Measurements from ENCODE around the gene TBC1D10A. TPM values are rescaled to one million over a fixed set of nuclear protein-coding genes. Genes with fewer than 3 reads are reported as not detected.

Gene TBC1D10A
- total RNA-seq, 2 donors from 2014 or later: 31.5 to 54.2 TPM

GRCh38 chr22:30274437-30274812, 52.3 kb downstream of the TBC1D10A start:
- TF ChIP-seq CTCF (IDR thresholded peaks at IDR 0.05): no peak
- no peaks in the 10 kb centered on the region for H3K9me3 ChIP-seq
- no peaks in the 10 kb centered on the region for H3K36me3 ChIP-seq
- H3K4me3 ChIP-seq: no peak overlapping the region
- no peak for DNase-seq (ENCODE audit: low spot score)
- no peaks in the 10 kb centered on the region for H3K27me3 ChIP-seq (replicated peaks; ENCODE audit: insufficient read depth)
- H3K4me1 ChIP-seq (ENCODE audit: control insufficient read depth in 1 of 2, low read depth in 2 of 2): peaks cover 15 to 21% of the 10 kb centered on the region in 2 donors
- H3K27ac ChIP-seq: no peak overlapping the region
- no peak for ATAC-seq (ENCODE audit: insufficient number of reproducible peaks, low FRiP score, low read depth)

- no peak for DNase-seq (ENCODE audit: low spot score)
- H3K4me1 ChIP-seq (ENCODE audit: control insufficient read depth in 1 of 2, low read depth in 2 of 2): peaks cover 14 to 21% of the 10 kb centered on the region in 2 donors
- H3K27ac ChIP-seq: no peak overlapping the region
- no peaks in the 10 kb centered on the region for H3K9me3 ChIP-seq
- ATAC-seq (ENCODE audit: insufficient number of reproducible peaks, low FRiP score, low read depth): no peak
- no peak for TF ChIP-seq CTCF (IDR thresholded peaks at IDR 0.05)
- H3K4me3 ChIP-seq: no peak overlapping the region
- H3K27me3 ChIP-seq (replicated peaks; ENCODE audit: insufficient read depth): no peaks in the 10 kb centered on the region
- H3K36me3 ChIP-seq: no peaks in the 10 kb centered on the region
Observed at GRCh38 chr22:30273711-30274436, 52.9 kb downstream of the TBC1D10A start.

- Histone ChIP-seq H3K4me1 (ENCODE audit: control insufficient read depth in 1 of 2, low read depth in 2 of 2) (peaks cover 11 to 13% of the 10 kb centered on the region in 2 donors), H3K27me3 (replicated peaks; ENCODE audit: insufficient read depth) (no peaks in the 10 kb centered on the region), H3K27ac (no peak overlapping the region), H3K4me3 (no peak overlapping the region), H3K9me3 (no peaks in the 10 kb centered on the region), H3K36me3 (no peaks in the 10 kb centered on the region)
- ATAC-seq (ENCODE audit: insufficient number of reproducible peaks, low FRiP score, low read depth) (no peak), DNase-seq (ENCODE audit: low spot score) (no peak)
- no peak for TF ChIP-seq CTCF (IDR thresholded peaks at IDR 0.05)
Observed at GRCh38 chr22:30272781-30273601, 53.8 kb downstream of the TBC1D10A start.

- no peak for DNase-seq (ENCODE audit: low spot score)
- no peak for ATAC-seq (ENCODE audit: insufficient number of reproducible peaks, low FRiP score, low read depth)
- Histone ChIP-seq H3K9me3 (no peaks in the 10 kb centered on the region), H3K27me3 (replicated peaks; ENCODE audit: insufficient read depth) (no peaks in the 10 kb centered on the region), H3K27ac (no peak overlapping the region), H3K36me3 (no peaks in the 10 kb centered on the region), H3K4me1 (ENCODE audit: control insufficient read depth in 1 of 2, low read depth in 2 of 2) (no peaks in the 10 kb centered on the region), H3K4me3 (no peak overlapping the region)
- TF ChIP-seq CTCF (IDR thresholded peaks at IDR 0.05): no peak
Observed at GRCh38 chr22:30270832-30271231, 55.9 kb downstream of the TBC1D10A start.

GRCh38 chr22:30268331-30268730, 58.4 kb downstream of the TBC1D10A start:
- H3K27ac ChIP-seq: no peak overlapping the region
- H3K4me1 ChIP-seq (ENCODE audit: control insufficient read depth in 1 of 2, low read depth in 2 of 2): no peaks in the 10 kb centered on the region
- DNase-seq (ENCODE audit: low spot score) (no peak), ATAC-seq (ENCODE audit: insufficient number of reproducible peaks, low FRiP score, low read depth) (no peak)
- no peak for TF ChIP-seq CTCF (IDR thresholded peaks at IDR 0.05)
- H3K9me3 ChIP-seq: no peaks in the 10 kb centered on the region
- H3K4me3 ChIP-seq: no peak overlapping the region
- no peaks in the 10 kb centered on the region for H3K27me3 ChIP-seq (replicated peaks; ENCODE audit: insufficient read depth)
- no peaks in the 10 kb centered on the region for H3K36me3 ChIP-seq
